Measurements from ENCODE around the gene SERPINI2.

GRCh38 chr3:167489571-167489970, 15.7 kb upstream of the SERPINI2 start:
- TF ChIP-seq CTCF (conservative IDR thresholded peaks at IDR 0.05): no peak
- TF ChIP-seq ZFX (IDR thresholded peaks at IDR 0.05): no peak
